ENCODE results near the gene GAPDH.
"Not testable (repeated sequence)": the region's sequence is repeated elsewhere in the genome, so short reads cannot be mapped to it uniquely, and the experiment has no call there.

Gene GAPDH

DNA sequence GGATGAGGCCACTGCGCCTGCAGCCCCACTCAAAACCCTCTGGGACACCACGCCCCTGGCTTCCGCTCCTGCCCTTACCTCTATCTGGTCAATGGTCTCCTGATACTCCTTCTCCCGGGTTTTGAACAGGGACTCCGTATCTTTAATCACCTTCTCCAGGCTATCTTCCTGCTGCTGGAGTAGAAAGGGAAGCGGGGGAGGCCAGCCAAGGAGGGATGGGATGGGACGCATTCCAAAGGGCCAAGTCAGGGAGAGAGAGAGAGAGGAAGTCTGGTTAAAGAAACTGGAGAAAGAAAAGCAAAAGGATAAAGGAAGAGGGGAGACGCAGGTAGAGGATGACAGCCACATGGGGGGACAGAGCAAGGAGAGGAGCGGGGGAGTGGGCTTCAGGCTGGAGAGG lies 13.7 kb downstream of the GAPDH start:
- DNase-seq: no peak

DNA sequence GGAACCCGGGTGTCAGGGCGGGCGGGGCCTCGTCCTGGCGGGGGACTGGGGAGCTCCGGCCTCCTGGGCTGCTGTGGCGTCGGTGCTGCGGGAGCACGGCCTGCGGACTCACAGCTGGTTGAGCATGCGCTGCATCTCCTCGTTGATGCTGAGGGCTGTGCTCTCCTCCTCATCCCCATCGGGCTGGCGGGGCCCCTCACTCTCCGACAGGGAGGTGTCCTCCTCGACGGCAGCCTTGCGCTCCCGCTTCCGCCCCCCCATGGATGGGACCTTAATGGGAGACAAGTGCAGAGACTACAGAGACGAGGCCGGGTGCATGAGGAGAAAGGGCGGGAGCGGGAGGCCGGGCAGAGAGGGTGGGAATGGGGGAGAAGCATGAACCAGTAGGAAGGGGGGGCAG lies 14.2 kb downstream of the GAPDH start:
- DNase-seq: no peak

DNA sequence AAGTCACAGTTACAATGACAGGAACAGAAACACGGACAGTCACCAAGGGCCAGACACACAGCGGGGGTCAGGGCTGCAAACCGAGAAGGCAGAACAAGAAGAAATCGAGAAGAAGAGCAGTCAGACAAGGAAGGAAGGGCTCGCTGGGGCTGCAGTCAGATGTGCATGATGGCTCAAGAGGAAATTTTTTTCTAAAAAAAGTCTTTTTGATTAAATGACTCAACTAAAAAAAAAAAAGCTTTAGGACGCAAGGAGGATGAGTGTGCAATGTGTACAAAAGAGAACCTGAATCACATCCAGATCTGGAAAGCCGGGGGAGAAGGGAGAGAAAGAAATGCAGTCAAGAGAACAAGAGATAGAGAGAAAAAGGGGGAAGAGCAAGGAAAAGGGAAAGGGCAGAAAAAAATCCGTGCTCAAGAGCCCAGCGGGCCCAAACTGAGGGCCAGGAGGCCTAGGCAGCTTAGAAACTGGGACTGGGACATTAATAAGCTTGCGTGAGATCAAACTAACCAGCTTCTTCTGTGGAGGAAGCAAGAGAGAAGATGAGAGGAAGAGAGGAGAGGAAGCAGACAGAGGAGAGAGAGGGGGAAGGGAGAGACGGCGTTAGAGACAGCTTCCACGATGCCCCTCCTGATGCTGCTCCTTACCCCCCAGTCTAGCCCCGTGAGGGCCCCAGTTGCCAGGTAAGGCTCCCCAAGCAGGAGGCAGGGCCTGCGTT lies 14.8 kb downstream of the GAPDH start:
- no peak for DNase-seq

DNA sequence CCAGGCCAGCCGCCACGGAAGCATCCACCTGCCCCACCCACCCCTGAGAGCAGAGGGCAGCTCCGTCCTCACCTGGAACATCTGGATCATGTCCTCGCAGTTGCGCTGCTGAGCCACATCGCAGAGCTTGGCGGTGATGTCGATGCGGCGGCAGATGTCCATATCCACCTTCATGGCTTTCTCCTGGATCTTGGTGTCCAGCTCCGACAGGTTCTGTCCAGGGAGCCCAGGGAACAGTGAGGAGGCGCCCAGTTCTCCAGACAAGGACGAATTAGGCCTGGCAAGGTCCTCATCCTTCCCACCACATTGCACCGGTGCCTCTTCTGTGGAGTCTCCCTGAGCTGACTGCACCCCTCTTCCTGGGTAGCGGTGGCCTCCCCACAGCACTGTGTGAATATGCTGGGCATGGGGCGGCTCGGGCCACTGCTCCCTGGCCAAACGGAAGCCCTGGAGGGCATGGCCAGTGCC lies 15.4 kb downstream of the GAPDH start:
- DNase-seq: no peak

DNA sequence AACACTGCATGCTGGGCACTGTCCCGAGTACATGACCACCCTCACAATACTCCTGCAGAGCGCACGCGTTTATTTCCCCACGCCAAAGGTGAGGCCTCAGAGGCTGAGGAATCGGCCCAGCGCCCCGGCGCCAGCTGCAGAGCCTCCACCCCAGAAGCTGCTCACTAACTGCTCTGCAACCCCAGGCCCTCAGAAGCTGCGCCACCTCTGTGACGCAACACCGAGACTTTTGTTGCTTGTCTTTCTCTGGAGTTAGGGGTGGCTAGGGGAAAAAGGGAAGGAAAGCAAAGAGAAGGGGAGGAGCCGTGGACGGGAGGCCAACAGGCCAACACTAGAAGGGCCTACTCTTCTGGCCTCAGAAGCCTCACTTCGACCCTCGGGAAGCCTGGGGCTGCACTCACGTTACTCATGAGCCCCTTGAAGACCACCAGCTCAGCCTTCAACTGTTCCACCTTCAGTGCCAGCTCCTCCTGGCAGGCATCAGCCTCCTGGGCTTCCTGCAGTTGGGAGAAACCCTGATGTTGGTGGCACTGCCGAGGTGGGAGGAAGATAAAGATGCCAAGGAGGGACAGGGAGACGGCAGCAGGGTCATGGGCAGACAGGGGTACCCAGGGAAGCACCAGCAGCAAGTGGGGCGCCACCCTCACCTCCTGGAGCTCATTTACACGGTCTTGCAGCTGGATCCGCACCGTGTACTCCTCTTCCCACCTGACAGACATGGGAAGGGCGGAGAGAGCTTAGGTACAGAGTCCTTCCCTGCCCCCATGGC lies 16.2 kb downstream of the GAPDH start:
- DNase-seq: no peak

DNA sequence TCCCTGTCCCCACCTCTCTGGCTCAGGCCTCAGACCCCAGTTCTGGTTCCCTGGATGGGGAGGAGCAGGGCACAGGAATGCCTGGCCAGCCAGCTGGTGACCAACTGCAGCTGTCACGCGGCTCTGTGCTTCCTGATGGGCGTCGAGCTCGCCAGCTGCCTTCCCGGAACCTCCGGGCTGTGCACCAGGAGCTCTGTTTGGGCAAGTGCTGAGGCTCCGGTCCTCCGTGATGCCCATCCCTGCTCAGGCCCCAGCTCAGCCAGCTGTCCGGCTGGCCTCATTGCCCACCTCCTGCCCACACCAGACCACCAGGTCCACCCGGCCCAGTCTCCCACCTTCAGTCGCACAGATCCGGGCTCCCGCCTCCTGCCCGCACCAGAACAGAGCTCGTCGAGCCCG lies 16.7 kb downstream of the GAPDH start:
- DNase-seq: peak in 1 of 2 experiments; percentile 28

DNA sequence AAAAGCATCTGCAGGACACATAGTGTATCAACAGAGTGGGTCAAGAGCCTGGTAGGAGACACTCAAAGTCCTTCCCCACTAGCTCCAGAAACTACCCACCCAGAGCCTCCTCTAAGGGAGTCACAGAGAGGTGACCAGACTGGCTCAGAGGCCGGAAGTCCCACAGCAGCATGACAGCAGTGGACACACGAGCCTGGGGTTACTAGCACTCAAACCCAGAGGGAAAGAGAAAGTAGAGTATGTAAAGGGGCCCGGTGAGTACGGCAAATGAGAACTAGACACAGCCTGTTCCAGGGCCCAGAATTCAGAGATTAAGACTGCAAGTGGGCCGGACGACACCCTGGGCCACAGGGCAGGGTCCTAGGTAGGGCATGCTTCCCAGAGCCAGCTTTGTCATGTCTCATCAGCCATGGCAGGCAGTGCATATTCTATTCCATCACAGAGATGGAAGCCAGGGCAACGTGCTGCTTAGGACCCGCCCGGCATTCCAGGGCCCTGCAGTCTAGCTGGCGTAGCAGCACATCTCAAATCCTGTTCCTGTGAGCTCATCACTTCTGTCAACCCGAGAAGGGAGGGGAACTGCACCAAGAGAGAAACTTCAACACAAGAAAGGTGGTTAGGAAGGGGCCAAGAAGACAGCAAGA lies 17.3 kb downstream of the GAPDH start:
- no peak for DNase-seq

DNA sequence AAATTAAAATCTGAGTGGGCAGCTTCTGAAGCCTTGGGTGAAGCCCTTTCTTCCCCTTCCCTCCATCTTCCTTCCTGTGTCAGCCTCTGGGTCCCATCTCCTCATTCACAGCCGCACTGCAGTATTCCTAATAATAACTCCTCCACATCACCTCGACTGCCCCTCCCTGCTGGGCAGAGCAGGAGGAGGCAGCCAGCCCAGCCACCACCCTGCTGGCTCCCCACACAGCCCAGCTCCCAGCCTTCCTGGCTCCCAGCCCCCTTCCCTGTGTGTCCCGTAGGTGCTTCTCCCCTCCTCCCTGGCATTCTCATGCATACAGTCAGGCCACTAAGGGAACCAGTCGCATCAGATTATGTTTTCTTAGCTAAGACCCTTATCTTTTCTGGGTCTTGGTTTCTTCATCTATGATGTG lies 17.8 kb downstream of the GAPDH start:
- DNase-seq: no peak

DNA sequence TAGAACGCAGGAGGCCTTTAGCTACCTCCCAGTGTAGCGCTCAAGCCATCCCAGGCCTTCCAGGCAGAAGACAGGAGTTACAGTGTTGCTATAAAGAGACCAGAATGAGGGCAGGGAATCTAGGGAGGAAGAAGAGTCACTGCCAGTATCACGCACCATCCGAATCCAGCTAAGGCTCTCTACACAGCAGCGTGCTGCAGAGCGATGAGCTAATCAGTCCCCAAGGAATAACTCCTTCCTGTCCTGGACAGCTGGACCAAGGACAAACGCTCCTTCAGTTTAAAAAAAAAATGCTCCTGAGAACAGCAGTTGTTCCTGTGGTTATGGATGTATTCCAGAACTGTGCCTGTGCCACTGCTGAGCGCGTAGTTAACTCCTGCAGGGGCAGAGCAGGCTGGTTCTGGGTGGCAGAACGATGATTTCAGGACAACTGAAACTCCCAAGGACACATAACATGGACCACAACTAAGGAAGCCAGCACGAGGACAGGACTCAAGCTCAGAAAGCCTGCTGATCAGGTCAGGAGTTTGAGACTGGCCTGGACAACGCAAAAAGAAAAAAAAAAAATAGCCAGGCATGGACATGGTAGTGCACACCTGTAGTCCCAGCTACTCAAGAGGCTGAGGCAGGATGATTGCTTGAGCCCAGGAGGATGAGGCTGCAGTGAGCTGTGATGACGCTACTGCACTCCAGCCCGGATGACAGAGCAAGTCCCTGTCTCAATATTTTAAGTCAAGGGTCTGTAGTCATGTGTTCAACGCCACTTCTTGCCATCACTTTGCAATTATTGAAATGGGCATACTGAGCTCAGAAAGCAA lies 18.9 kb downstream of the GAPDH start:
- no peak for DNase-seq

DNA sequence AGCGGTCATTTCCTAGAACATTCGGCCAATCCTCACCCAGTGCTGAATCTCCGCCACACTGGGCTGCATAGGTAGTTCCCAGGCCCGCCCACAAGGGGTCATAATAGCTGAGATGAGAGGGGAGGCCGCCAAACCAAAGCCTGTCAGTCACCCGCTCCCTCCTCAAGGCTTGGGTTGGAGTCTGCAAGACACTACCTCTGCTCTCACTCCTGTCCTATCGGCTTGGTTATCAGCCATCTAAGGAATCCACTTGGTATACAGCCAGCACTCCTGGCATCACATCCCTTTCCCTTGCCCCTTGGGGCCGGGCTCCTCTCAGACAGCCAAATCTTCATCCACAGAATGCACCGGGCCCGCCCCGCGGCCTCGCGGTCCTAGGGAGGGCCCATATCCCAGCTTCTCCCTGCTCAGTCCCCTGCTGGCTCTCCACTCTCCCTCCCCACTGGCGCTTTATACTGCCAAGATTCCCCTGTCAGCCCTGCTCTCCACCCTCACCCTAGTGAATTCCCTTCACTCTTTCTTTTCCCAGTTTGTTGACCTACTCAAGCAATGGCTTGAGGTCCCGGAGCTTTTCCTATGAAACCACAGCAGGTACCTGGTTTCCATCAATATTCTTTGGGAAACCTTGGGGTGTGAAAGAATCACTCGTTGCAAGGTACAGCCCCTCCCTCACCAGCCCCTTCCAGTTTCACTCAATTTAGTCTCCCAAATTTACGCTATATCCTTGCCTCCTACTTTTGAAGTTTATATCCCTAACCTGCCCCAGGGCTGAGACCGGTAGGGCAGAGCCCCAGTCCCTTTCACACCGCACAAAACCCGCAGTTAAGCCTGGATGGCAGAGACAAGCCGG lies 20.1 kb downstream of the GAPDH start:
- peak in 1 of 2 experiments; percentile 27 for DNase-seq

DNA sequence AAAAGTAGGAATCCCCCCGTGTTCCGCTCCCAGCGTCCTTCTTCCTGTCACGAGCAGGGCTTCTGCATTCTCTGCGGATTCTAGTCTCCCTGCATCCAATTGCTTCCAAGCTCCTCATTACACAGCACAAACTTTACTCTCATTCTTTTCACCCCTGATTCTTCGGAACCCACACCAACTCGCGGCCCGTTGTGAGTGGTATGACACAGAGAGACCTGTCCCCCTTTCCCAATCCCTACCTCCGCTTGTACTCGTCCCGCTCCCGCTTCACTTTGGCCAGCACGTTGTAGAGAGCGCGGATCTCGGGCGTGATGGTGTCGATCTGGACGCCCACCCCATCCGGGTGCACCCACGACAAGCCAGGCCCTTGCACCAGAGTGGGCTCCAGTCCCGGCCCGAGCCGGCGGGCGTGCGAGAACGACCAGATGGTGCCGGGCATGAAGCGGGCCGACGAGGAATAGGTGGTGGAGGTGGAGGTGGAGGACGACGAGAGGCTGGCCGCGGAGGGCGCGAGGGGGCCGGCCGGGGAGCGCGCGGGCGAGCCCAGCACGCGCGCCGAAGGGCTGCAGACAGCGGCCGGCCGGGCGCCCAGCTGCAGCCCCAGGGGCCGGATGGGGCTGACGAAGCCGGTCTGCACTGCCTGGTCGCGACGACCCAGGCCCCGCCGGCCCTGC lies 20.8 kb downstream of the GAPDH start:
- DNase-seq: no peak

DNA sequence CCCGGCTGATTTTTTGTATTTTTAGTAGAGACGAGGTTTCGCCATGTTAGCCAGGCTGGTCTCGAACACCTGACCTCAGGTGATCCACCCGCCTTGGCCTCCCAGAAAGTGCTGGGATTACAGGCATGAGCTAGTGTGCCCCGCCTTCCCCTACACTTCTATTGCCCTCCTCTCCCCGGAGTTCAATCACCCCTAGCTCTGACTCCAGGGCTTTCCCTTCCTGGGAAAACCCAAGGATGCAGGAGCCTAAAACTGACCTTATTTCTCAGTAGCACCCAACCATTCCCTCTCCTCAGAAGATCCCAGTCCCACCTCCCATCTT lies 22.1 kb downstream of the GAPDH start:
- not testable (repeated sequence) for DNase-seq

DNA sequence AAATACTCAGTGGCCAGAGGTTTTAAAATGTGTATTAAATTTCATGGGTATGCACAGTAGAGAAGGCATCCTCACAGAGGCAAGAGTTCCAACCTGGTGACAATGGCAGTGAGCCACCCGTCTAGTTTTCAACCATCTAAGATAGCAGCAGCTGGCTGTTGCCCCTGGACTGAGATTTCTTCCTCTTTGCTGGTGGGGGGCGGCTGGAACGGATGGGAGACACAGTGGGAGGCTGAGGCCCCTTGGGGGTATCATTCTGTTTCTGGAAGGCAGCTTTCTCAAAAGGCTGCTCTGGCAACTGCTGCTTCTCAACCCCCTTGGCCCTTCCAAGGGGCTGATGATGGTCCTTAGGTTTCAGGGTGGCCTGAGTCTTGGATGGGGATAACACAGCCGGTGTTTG lies 22.5 kb downstream of the GAPDH start:
- no peak for DNase-seq

DNA sequence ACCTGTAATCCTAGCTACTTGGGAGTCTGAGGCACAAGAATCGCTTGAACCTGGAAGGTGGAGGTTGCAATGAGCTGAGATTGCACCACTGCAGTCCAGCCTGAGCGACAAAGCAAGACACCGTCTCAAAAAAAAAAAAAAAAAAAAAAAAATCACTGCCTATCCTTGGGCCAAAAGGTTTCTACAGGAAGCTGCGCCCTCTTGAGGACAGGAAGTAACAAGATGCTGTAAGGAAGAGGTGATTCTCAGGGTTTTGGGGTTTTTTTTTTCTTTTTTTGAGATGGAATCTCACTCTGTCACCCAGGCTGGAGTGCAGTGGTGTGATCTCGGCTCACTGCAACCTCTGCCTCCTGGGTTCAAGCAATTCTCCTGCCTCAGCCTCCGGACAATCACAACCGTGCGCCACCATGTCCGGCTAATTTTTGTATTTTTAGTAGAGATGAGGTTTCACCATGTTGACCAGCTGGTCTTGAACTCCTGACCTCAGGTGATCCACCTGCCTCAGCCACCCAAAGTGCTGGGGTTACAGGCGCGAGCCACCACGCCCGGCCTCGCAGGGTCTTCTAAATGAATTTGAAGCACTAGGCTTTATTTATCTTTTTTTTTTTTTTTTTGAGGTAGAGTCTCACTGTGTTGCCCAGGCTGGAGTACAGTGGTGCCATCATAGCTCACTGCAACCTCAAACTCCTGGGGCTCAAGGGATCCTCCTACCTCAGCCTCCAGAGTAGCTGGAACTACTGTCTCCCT lies 23.9 kb downstream of the GAPDH start:
- DNase-seq: not testable (repeated sequence)

DNA sequence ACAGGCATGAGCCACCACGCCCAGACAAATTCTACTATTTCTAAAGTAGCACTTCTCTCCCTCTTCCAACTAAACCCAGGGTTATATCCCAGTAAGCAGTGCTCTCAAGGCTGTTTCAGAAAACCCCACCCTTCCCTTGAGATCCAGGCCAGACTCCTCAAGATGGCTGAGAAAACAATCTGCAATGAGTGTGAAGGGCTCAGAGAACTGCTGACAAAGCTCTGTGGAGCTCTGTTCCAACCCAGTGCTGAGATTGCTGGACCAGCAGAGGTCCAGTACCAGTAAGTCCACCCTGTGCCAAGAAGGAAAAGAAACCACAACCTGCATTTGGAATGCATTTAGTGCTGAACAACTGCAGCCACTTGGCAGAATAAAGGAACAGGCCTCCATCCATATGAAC lies 25.2 kb downstream of the GAPDH start:
- DNase-seq: no peak

DNA sequence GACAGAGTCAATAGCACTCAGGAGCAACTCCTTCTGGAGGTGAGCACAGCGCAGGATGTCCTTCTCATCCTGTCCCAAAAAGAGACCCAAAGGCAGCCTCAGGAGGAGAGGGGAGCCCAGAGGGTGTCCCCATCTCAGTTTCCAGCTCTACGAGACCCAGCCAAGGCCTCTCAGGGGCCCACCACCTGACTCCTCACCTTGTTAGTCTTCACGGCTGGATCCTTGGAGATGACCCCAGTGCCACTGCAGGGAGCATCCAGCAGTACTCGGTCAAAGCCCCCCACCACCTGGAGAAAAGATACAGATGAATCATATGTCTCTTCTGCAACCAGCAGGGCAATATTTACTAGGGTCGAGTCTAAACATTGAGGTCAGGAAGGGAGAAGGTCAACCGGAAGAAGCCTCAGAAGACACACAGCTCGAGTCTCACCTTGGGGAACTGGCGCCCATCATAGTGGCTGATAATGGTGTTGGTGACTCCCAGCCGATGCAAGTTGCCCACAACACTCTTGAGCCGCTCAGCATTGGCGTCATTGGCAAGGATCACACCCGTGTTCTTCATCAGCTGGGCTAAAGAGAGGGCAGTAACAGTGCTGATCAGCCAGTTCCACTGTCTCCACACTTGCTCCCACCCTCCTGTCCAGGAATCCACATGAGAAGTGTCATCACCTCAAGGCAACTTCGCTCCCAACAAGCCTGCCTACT lies 26.3 kb downstream of the GAPDH start:
- no peak for DNase-seq

DNA sequence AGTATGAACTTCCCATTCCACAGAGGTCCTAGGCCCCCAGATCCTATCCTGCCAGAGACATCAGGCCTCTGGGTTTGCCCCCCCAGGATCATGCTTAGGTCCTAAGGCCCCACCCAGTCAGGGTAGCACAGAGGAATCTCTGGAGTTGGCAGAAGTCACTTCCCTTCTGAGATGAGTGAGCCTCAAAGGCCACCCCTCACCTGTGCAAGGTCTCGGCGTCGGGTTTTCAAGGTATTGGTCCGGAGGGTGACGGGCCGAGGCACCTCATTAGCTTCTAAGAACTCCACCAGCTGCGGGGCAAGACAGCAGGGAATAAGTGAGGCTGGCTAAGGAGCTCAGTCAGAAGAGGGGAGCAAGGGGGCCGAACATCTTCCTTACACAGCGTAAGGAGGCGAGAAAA lies 28.6 kb downstream of the GAPDH start:
- DNase-seq: no peak

DNA sequence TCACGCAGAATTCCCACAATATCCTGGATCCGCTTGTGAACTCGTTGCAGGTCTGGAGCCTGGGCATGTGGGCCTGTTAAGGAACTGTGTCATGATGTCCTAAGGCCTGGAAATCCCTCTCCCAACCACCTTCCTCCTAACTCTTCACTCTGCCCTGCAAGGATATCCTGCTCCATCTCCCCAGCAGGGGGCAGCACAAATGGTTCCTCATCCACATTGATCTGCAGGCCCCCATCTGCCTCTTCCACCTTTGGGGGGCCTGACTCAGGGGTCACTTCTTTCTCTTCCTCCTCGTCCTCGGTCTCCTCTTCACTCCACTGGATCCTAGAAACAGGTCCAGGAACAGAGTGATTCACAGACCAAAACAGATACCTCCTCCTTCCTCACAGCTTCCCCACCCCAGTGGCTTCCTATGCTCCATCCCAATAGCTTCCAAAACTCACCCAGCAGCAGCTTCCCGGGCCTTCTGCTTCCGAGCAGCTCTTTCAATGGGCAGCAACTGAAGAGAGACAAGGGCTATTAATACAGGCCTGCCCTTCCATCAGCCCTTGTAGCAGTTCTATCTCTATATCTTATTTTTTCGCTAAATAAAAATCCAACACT lies 29.2 kb downstream of the GAPDH start:
- no peak for DNase-seq

DNA sequence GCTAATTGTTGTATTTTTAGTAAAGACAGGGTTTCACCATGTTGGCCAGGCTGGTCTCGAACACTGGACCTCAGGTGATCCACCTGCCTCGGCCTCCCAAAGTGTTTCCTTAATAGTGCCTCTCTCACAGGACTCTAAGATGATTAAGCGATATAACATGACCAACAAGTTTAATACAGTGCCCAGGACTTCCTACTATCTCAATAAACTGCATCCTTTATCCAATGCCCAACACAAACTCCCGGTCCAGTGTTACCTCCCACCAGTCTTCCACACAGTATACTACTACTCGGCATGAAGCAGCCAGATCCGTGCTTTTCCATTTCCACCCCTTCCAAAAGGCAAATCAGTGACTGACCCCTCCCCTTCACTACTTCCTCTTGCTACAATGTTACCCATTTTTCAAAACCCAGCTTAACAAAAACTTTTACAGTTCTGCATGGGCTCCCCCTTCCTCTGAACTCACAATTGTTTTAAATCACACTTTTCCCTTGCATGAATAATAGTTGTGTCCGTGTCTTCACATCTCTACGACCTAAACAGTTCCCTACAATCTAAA lies 32.9 kb downstream of the GAPDH start:
- no peak for DNase-seq
